Endothelial cell of umbilical vein (primary cell): ENCODE results near the gene VPS37C. TPM values are rescaled to one million over a fixed set of nuclear protein-coding genes. Genes with fewer than 3 reads are reported as not detected.

Source experiments
- BruUV-seq: library from RNA; stranded (reverse); fragments of 400-500 nt; replicated peaks from 2 replicates; lab custom pipeline; 2021; lab: Mats Ljungman, UMichigan
- CTCF ChIA-PET: fragments of 300-600, 350-600 bp; sonication (Branson Sonifier 250); formaldehyde crosslinking; loops from one replicate; lab custom pipeline; 2021; ENCODE audit warnings: antibody characterized with exemption, inconsistent platforms; lab: Charles Lee
- POLR2A ChIA-PET: fragments of 300-600, 350-600 bp; sonication (Branson Sonifier 250); formaldehyde crosslinking; loops from one replicate; lab custom pipeline; 2021; ENCODE audit warnings: antibody characterized with exemption, inconsistent platforms; lab: Charles Lee
- DNase-seq: peaks from one replicate; pipeline ENCODE4 v3.0.0-alpha.2; 2011; ENCODE audit warnings: low read depth, low spot score
- FAIRE-seq: peaks from 2 replicates; lab custom pipeline; 2011; peaks lifted over from hg19 to GRCh38; lab: Jason Lieb, UNC
- H2AFZ ChIP-seq: 2 replicates; pipeline ENCODE4 v1.6.0; 2012; ENCODE audit warnings: low read depth, low read length, control low read depth, inconsistent platforms
- H3K27ac ChIP-seq: 2 replicates; pipeline ENCODE4 v1.5.1; 2011; ENCODE audit warnings: low read depth, mild to moderate bottlenecking, control low read depth, low read length, moderate library complexity; ENCODE audit not compliant: insufficient read depth
- H3K27me3 ChIP-seq, 2 experiments: 2 replicates each; pipeline versions ENCODE4 v1.6.0 to v1.6.1; 2011; ENCODE audit warnings: low read length in 2 of 2, mixed read lengths in 1 of 2; ENCODE audit not compliant: control insufficient read depth in 2 of 2, insufficient read depth in 2 of 2
- H3K36me3 ChIP-seq, 2 experiments: 2 replicates in 1 of 2; 3 replicates in 1 of 2; pipeline ENCODE4 v1.5.1; 2011; ENCODE audit warnings: low read length in 2 of 2, mild to moderate bottlenecking in 1 of 2, moderate library complexity in 1 of 2; ENCODE audit not compliant: control insufficient read depth in 2 of 2, insufficient read depth in 2 of 2; ENCODE audit errors: extremely low read depth in 1 of 2
- H3K4me1 ChIP-seq: 3 replicates; pipeline ENCODE4 v1.5.1; 2011; ENCODE audit warnings: mild to moderate bottlenecking, low read length; ENCODE audit not compliant: control insufficient read depth, insufficient read depth; ENCODE audit errors: extremely low read depth
- H3K4me2 ChIP-seq: 2 replicates; pipeline ENCODE4 v1.6.1; 2011; ENCODE audit warnings: low read length, control low read depth, mixed read lengths; ENCODE audit not compliant: insufficient read depth
- H3K4me3 ChIP-seq, 3 experiments: fragments of 200-600 bp in 1 of 3; sonication (generic), shearing (Covaris generic) in 1 of 3; replicated peaks in 1 of 3; 2 replicates each; pipeline ENCODE4 v1.5.1; 2011 to 2016; ENCODE audit warnings: control low read depth in 3 of 3, low read length in 3 of 3, mild to moderate bottlenecking in 2 of 3, inconsistent platforms in 1 of 3, low read depth in 1 of 3, moderate library complexity in 1 of 3; ENCODE audit not compliant: insufficient read depth in 1 of 3
- H3K79me2 ChIP-seq: 2 replicates; pipeline ENCODE4 v1.6.0; 2012; ENCODE audit warnings: low read length, inconsistent platforms; ENCODE audit not compliant: control insufficient read depth, insufficient read depth
- H3K9ac ChIP-seq: replicated peaks from 2 replicates; pipeline ENCODE3; 2011; ENCODE audit warnings: low read length, control low read depth; ENCODE audit not compliant: insufficient read depth; ENCODE audit errors: extremely low read depth
- H3K9me1 ChIP-seq: replicated peaks from 3 replicates; pipeline ENCODE4 v1.6.0; 2011; ENCODE audit warnings: mild to moderate bottlenecking, low read length; ENCODE audit not compliant: control insufficient read depth, insufficient read depth; ENCODE audit errors: extremely low read depth
- H3K9me3 ChIP-seq: replicated peaks from 2 replicates; pipeline ENCODE4 v1.5.1; 2012; ENCODE audit warnings: low read length, inconsistent platforms; ENCODE audit not compliant: control insufficient read depth, insufficient read depth
- H4K20me1 ChIP-seq: replicated peaks from 2 replicates; pipeline ENCODE3; 2011; ENCODE audit warnings: mild to moderate bottlenecking, low read length; ENCODE audit not compliant: control insufficient read depth, insufficient read depth; ENCODE audit errors: extremely low read depth
- EZH2 ChIP-seq: IDR thresholded peaks from 2 replicates; pipeline ENCODE4 v1.6.1; 2012; ENCODE audit warnings: borderline replicate concordance, low read depth, mild to moderate bottlenecking, moderate library complexity, low read length, inconsistent platforms; ENCODE audit not compliant: severe bottlenecking
- JUN ChIP-seq: IDR thresholded peaks from 2 replicates; pipeline ENCODE4 v1.6.1; 2011; ENCODE audit warnings: borderline replicate concordance, low read depth; ENCODE audit not compliant: insufficient read length, insufficient read depth
- dilution Hi-C: fragments of 300-500 bp; cut with MboI; formaldehyde crosslinking; loops from one replicate; pipeline ENCODE4 v1.15.0; 2019; ENCODE audit warnings: low sequenced_read_pairs; ENCODE audit not compliant: extremely low pct_ligation_motif_present
- intact Hi-C: fragments of 100-400 bp; cut with micrococcal nuclease; formaldehyde crosslinking; loops from one replicate; pipeline ENCODE4 v1.10.0; 2022
- polyA plus RNA-seq, 4 experiments: library from polyadenylated mRNA; depleted of rRNA in 3 of 4; stranded (reverse) in 3 of 4; unstranded in 1 of 4; fragments of >200 nt; gene quantifications; 2 replicates each; pipeline versions ENCODE4 v1.2.1 to v1.2.3, GENCODE V29; 2011 to 2012; ENCODE audit warnings: missing spikeins in 1 of 4
- total RNA-seq: library from RNA; stranded (reverse); gene quantifications from 2 replicates; pipeline ENCODE4 v1.2.3, GENCODE V29; 2021
- TF ChIP-seq, protein P1 (sequence below): IDR thresholded peaks from 2 replicates; pipeline ENCODE4 v1.6.1; 2011; ENCODE audit not compliant: insufficient read depth, insufficient read length

The VPS37C gene
- total and polyA plus RNA-seq, 2 donors (not counting 3 experiments of a cell fraction or from before 2014, with no cell fraction given) = 17.7 to 23.4 TPM

DNA sequence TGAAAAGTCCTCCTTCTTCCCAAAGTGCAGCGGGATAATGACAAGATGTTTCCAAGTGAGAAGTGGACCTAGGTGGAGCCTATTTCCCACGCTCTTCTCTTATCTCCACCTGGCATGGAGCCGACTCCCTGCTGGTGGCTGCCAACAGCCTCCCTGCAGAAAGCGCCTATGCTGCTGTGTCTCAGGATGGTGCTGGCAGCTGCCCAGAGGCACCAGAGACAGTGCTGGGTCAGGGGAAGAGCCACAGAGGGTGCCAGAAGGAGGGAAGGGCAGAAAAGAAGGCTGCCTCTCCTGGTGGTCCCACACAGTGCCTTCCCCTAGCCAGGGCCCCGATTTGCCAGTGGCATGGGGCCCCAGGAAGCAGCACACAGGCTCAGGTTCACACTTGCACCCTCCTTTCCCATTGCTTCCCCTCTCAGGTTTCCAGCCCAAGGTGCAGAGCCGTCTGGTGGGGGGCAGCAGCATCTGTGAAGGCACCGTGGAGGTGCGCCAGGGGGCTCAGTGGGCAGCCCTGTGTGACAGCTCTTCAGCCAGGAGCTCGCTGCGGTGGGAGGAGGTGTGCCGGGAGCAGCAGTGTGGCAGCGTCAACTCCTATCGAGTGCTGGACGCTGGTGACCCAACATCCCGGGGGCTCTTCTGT lies 39.9 kb downstream of the VPS37C start:
- ChIA-PET POLR2A (no interaction called here), CTCF (interaction anchor here (1.9 kb wide), 1 partner anchor 8 kb away, joined by 6 read pairs; no protein-coding TSS in a partner anchor)
- no peak for TF ChIP-seq JUN
- H4K20me1 ChIP-seq = no peaks in the 10 kb centered on the region
- H3K36me3 ChIP-seq = no peaks in the 10 kb centered on the region
- no peaks in the 10 kb centered on the region for H3K4me1 ChIP-seq
- no peak overlapping the region for H2AFZ ChIP-seq
- no peak overlapping the region for H3K4me2 ChIP-seq
- no peak overlapping the region for H3K27ac ChIP-seq
- no peak overlapping the region for H3K9ac ChIP-seq
- no peak for FAIRE-seq
- no peaks in the 10 kb centered on the region for H3K9me3 ChIP-seq
- BruUV-seq = no TSS peak
- no peak overlapping the region for H3K4me3 ChIP-seq
- peaks cover 9 to 10% of the 10 kb centered on the region in 2 experiments for H3K27me3 ChIP-seq
- no peaks in the 10 kb centered on the region for H3K79me2 ChIP-seq
- intact Hi-C loops (no loop called here), dilution Hi-C loops (no loop called here)
- no peak for DNase-seq
- H3K9me1 ChIP-seq = no peaks in the 10 kb centered on the region

DNA sequence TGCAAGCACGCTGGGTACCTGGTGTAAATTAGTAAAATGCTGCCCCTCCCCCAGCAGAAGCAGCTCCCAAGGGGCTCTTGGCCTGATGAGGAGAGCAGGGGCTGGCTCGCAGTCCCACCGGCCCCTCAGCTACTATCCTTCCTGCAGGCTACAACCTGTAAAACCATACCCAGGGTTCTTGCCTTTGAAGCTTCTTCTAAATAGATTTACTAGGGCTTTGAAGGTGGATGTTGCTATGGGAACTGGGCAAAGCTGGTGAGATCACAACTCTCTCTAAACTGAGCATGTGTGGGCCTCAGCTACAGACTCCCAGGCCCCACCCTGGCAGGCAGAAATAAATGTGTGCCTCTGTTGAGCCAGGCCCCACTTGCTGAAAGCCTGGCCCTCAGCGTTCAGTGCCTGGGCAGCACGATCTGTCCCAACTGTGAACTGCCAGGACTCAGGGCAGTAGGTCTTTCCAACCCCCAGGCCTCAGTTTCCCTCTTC lies 40.5 kb downstream of the VPS37C start:
- H3K4me3 ChIP-seq = no peak overlapping the region
- DNase-seq = no peak
- intact Hi-C loops = no loop called here
- no peaks in the 10 kb centered on the region for H3K36me3 ChIP-seq
- H3K27me3 ChIP-seq = peaks cover 6 to 7% of the 10 kb centered on the region in 2 experiments
- no peaks in the 10 kb centered on the region for H4K20me1 ChIP-seq
- no TSS peak for BruUV-seq
- no peak for TF ChIP-seq EZH2
- TF ChIP-seq, protein P1, sequence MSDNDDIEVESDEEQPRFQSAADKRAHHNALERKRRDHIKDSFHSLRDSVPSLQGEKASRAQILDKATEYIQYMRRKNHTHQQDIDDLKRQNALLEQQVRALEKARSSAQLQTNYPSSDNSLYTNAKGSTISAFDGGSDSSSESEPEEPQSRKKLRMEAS = no peak
- FAIRE-seq = no peak
- dilution Hi-C loops = no loop called here
- no peaks in the 10 kb centered on the region for H3K9me1 ChIP-seq
- ChIA-PET CTCF (interaction anchor here (0.7 to 1.9 kb wide), 2 partner anchors 9 to 27 kb away, joined by 3 to 6 read pairs; no protein-coding TSS in a partner anchor), POLR2A (no interaction called here)
- no peak overlapping the region for H3K27ac ChIP-seq
- H3K4me2 ChIP-seq = no peak overlapping the region
- no peaks in the 10 kb centered on the region for H3K4me1 ChIP-seq
- H2AFZ ChIP-seq = no peak overlapping the region
- no peaks in the 10 kb centered on the region for H3K79me2 ChIP-seq
- no peak overlapping the region for H3K9ac ChIP-seq
- H3K9me3 ChIP-seq = no peaks in the 10 kb centered on the region
